T-helper 17 cell (primary cell): ENCODE data around the gene UQCRC1. TPM values are rescaled to one million over a fixed set of nuclear protein-coding genes. Genes with fewer than 3 reads are reported as not detected.

Source experiments
- ATAC-seq: fragments of 150-1000 bp; cut with Tn5 transposase; 2 replicates; pipeline ENCODE4 v1.10.0; 2021; ENCODE audit warnings: mild to moderate bottlenecking, moderate library complexity
- DNase-seq, 3 donors: peaks; one replicate each; pipeline versions ENCODE4 v3.0.0 to v3.0.0-alpha.2; 2020 to 2021
- H3K9me3 ChIP-seq: one replicate; pipeline ENCODE4 v1.7.0; 2013; ENCODE audit warnings: low read length, mild to moderate bottlenecking; ENCODE audit not compliant: control insufficient read depth, poor library complexity, severe bottlenecking
- H3K27ac Mint-ChIP-seq: one replicate; pipeline ENCODE4 v1.8.0; 2022; ENCODE audit warnings: mild to moderate bottlenecking, moderate library complexity, mixed read lengths
- H3K27me3 Mint-ChIP-seq: one replicate; pipeline ENCODE4 v1.8.0; 2022; ENCODE audit warnings: mixed read lengths
- H3K36me3 Mint-ChIP-seq: one replicate; pipeline ENCODE4 v1.8.0; 2022; ENCODE audit warnings: low read depth, mixed read lengths
- H3K4me1 Mint-ChIP-seq: one replicate; pipeline ENCODE4 v1.8.0; 2022; ENCODE audit warnings: mild to moderate bottlenecking, mixed read lengths
- H3K4me3 Mint-ChIP-seq: one replicate; pipeline ENCODE4 v1.8.0; 2022; ENCODE audit warnings: mild to moderate bottlenecking, moderate library complexity, mixed read lengths
- total RNA-seq, 4 donors: library from RNA in 2 of 4; stranded (reverse) in 2 of 4; gene quantifications; one replicate each; pipeline ENCODE4 v1.2.3 and lab custom pipeline; 2022 to 2026

The UQCRC1 gene
- total RNA-seq (10 to 100 TPM; 86.1 to 92.1 TPM), total RNA-seq (lab: John Stamatoyannopoulos, UW) (48.1 to 89.2 reads per million in 2 donors)

DNA sequence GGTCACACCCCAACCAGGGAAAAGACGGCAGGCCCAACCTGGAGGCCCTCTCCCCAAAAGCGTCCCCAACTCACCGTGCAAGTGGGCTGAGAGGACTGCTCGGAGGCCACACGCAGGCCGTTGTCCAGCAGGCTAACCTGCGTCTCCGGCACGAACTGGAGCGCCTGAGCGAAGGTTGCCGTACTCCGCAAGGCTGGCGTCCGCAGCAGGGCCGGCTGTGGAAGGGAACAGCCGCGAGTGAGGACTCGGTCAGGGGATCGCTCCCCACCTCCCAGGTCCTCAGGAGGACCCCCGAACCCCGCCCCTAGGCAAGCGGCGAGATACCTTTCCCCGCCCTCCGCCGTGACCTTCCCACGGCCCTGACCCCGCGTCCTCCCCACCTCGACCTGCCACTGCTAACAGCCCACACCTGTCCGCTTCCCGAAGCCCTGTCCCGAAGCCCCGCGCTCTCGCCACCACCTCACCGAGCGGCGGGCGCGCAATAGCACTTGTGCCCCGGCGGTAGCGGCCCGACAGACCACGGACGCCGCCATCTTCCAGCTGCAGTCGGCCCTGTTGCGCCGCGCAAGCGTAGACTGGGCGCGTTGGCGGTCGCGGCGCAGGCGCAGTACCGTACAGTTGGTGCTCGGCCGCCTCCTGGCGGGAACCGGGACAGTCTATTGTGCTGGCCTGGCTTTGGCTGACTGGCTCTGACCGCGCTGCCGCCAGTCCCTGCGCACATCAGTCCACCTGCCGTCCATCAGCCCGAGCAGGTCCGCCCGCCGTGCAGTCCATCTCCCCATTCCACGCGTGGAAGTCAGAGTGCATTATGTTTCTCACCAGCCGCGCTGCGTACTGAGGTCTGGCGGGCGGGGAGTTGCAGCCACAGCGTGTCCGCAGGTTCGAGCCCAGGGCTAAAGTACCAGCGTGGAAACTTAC lies at the start of gene UQCRC1:
TSS of gene UQCRC1 (minus strand) at position 559 of the 918 bp plus-strand sequence. CDS start at position 533, 26 bp downstream.
- H3K27me3 Mint-ChIP-seq, result no peaks in the 10 kb centered on the region
- peaks cover 18% of the 10 kb centered on the region for H3K4me1 Mint-ChIP-seq
- peak within 1 kb of the TSS; percentile 99 for H3K4me3 Mint-ChIP-seq
- ATAC-seq (peak; percentile 99), DNase-seq (peak; percentile 89 to 90 (median 89))
- H3K27ac Mint-ChIP-seq, result peak within 1 kb of the TSS; percentile 91
- H3K36me3 Mint-ChIP-seq, result peaks cover 3% of the 10 kb centered on the region
- H3K9me3 ChIP-seq, result no peaks in the 10 kb centered on the region

DNA sequence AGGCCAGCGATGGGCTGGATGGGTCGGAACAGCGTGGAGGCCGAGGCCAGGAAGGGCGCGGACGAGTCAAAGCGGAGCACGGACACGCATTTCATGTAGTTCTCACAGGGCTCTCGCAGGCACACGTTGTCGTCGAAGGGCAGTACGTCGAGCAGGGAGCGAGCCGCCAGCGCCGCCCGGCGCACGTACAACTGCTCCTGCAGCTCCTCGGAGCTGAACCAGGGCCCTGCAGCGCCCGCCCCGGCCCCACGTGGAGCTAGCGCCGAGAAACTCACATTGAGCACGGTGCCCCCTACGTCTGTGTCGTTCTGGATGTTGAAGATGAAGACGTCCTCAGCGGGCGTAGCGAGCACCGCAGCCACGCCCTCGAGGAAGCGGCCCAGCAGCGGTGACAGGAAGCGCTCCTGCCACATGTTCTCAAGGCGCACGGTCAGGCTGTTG lies 47.4 kb upstream of the UQCRC1 start:
- no peaks in the 10 kb centered on the region for H3K9me3 ChIP-seq
- ATAC-seq (peak; percentile 3), DNase-seq (no peak)
- Mint-ChIP-seq H3K4me1 (peaks cover 12% of the 10 kb centered on the region), H3K27ac (no peak overlapping the region), H3K36me3 (no peaks in the 10 kb centered on the region), H3K27me3 (no peaks in the 10 kb centered on the region), H3K4me3 (peak overlapping the region; percentile 86)

GRCh38 chr3:48656061-48656840 lies 46.8 kb upstream of the UQCRC1 start:
- DNase-seq (peak; percentile 78 to 84 (median 79)), ATAC-seq (peak; percentile 88)
- H3K27ac Mint-ChIP-seq, result peak overlapping the region; percentile 19
- H3K9me3 ChIP-seq, result no peaks in the 10 kb centered on the region
- no peaks in the 10 kb centered on the region for H3K27me3 Mint-ChIP-seq
- no peaks in the 10 kb centered on the region for H3K36me3 Mint-ChIP-seq
- peaks cover 12% of the 10 kb centered on the region for H3K4me1 Mint-ChIP-seq
- H3K4me3 Mint-ChIP-seq, result peak overlapping the region; percentile 86

GRCh38 chr3:48655606-48656005 lies 46.2 kb upstream of the UQCRC1 start:
- H3K4me3 Mint-ChIP-seq, result peak overlapping the region; percentile 86
- DNase-seq, result peak in 2 of 3 donors; percentile 24 to 26
- peak; percentile 35 for ATAC-seq
- no peaks in the 10 kb centered on the region for H3K9me3 ChIP-seq
- H3K27ac Mint-ChIP-seq, result peak overlapping the region; percentile 19
- peaks cover 15% of the 10 kb centered on the region for H3K4me1 Mint-ChIP-seq
- no peaks in the 10 kb centered on the region for H3K27me3 Mint-ChIP-seq
- no peaks in the 10 kb centered on the region for H3K36me3 Mint-ChIP-seq

DNA sequence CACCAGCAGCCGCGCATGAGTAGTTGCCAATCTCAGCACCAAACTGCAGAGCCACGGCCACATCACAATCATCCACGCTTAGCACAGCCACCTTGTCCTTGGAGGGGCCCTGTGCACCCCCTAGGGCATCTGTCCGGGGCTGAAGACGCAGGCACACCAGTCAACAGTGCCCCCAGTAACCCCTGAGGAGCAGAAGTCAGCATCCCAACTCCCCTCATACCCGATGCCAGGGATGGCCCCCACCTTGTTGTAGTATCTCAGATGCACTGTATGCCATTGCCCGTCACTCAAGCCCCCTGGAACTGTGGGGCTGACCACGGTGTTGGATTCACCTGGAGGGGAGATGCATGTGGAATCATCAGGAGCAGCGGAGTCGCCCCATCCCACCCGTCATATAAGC lies 45.6 kb upstream of the UQCRC1 start:
- H3K27me3 Mint-ChIP-seq, result no peaks in the 10 kb centered on the region
- no peak for ATAC-seq

DNA sequence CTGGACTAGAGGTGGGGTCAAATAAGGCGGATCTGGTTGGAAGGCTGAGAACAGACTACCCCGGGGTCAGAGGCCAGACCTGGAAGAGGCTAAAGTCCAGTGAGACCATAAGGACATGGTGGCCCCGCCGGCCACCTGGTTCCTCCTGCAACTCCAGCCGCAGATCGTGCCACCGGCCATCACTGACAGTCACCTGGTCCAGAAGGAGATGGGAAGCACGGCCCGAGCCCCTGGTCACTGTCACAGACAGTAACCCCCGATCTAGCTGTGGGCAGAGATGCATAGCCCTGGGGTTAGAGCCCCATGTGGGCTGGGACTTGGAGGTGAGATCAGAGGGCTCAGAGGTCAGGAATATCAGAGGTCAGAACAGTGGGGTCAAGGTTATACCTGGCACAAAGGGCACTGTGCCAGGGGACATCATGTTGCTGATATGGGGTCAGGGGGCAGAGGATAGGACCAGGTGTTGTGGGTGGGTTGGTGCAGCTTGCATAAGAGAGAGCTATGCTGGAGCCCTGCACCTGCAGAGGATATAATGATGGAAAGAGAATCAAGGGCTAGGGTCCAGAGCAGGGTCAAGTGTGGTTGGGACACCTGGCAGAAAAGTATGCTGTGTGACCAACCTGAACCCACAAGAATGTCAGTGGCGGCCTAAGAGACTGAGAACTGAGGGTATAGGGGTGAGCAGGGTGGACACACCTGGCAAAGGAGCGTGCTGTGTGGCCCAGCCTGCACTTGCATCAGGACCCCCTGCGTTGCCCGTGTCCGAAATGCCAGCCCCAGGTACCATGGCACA lies 43.7 kb upstream of the UQCRC1 start:
- ATAC-seq, result no peak
- Mint-ChIP-seq H3K27me3 (no peaks in the 10 kb centered on the region), H3K36me3 (no peaks in the 10 kb centered on the region), H3K27ac (no peak overlapping the region), H3K4me1 (peaks cover 17% of the 10 kb centered on the region), H3K4me3 (peak overlapping the region; percentile 8)
- H3K9me3 ChIP-seq, result no peaks in the 10 kb centered on the region
- no peak for DNase-seq

More for the DNA sequence above, 45.6 kb upstream of the UQCRC1 start:
- Mint-ChIP-seq H3K4me1 (peaks cover 15% of the 10 kb centered on the region), H3K27ac (peak overlapping the region; percentile 19), H3K4me3 (peak overlapping the region; percentile 86), H3K36me3 (no peaks in the 10 kb centered on the region)
- no peak for DNase-seq
- H3K9me3 ChIP-seq, result no peaks in the 10 kb centered on the region

- Mint-ChIP-seq H3K27ac (no peak overlapping the region), H3K36me3 (no peaks in the 10 kb centered on the region), H3K27me3 (no peaks in the 10 kb centered on the region), H3K4me1 (peaks cover 17% of the 10 kb centered on the region), H3K4me3 (no peak overlapping the region)
- H3K9me3 ChIP-seq, result no peaks in the 10 kb centered on the region
- ATAC-seq (no peak), DNase-seq (no peak)
Measured at GRCh38 chr3:48651771-48652170, 42.3 kb upstream of the UQCRC1 start.

GRCh38 chr3:48650723-48651122 lies 41.3 kb upstream of the UQCRC1 start:
- Mint-ChIP-seq H3K4me1 (peaks cover 17% of the 10 kb centered on the region), H3K4me3 (no peak overlapping the region), H3K36me3 (no peaks in the 10 kb centered on the region), H3K27me3 (no peaks in the 10 kb centered on the region), H3K27ac (no peak overlapping the region)
- no peaks in the 10 kb centered on the region for H3K9me3 ChIP-seq
- DNase-seq (no peak), ATAC-seq (no peak)

- Mint-ChIP-seq H3K4me1 (peaks cover 7% of the 10 kb centered on the region), H3K27ac (no peak overlapping the region), H3K27me3 (no peaks in the 10 kb centered on the region), H3K4me3 (no peak overlapping the region), H3K36me3 (peaks cover 5% of the 10 kb centered on the region)
- ATAC-seq (no peak), DNase-seq (no peak)
- no peaks in the 10 kb centered on the region for H3K9me3 ChIP-seq
Measured at GRCh38 chr3:48648188-48648850, 38.9 kb upstream of the UQCRC1 start.

DNA sequence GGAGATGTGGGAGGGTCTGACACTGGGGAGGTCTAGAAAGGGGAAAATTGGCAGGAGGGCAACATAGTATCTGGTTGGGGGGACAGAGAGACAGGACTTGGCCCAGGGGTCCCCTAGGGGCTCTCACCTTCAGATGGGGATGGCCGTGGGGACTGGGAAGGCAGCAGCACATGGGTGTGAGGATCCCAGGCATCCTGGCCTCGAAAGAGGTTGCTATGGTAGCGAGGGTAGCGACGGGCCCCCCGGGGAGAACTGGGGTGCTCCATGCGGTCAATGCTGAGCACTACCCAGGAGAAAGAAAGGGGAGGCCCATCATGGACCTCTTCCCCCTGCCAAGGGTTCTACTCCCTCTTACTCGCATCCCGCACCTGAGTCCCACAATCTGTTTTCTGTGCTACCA lies 38.3 kb upstream of the UQCRC1 start:
- no peak overlapping the region for H3K27ac Mint-ChIP-seq
- peaks cover 7% of the 10 kb centered on the region for H3K4me1 Mint-ChIP-seq
- no peaks in the 10 kb centered on the region for H3K27me3 Mint-ChIP-seq
- no peak for DNase-seq
- H3K9me3 ChIP-seq, result no peaks in the 10 kb centered on the region
- no peak overlapping the region for H3K4me3 Mint-ChIP-seq
- H3K36me3 Mint-ChIP-seq, result peaks cover 5% of the 10 kb centered on the region
- ATAC-seq, result no peak

DNA sequence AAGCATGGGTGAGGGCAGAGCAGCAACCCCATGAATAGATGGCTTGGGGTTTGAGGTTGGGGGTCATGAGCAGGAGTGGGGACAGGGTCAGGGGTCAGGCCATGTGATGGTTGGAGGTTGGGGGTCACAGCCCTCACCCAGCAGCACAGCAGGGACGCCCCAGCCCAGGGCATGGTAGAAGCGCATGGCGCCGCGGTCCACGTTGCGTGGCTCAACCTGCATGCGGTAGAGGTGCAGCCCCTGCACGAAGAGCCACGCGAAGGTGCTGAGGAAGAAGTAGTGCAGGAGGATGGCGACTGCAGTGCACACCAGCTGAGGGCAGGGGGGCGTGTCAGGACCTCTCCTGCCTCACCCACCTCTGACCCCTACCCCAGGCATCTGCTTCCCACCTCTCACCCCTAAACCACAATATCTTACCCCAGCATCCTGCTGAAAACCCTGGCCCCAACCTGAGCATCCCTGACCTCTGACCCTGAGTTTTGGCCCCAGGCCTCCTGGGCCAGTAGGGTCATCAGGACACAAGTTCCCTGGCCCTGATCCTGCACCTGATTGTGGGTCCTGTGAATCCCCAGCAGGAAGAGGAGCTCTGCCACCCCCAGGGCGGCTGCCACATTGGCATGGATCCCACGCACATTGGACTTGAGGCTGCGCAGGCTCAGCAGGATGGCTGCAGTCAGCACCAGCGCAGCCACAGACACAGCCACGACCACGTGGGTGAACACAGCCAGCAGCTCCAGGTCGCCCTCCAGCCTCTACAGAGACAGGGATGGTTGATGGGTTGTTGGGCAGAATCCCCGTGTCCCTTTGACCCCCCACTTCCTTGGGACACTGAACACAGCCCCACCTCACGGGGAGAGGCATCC lies 35.7 kb upstream of the UQCRC1 start:
- no peaks in the 10 kb centered on the region for H3K9me3 ChIP-seq
- Mint-ChIP-seq H3K36me3 (peaks cover 5% of the 10 kb centered on the region), H3K4me3 (no peak overlapping the region), H3K4me1 (peaks cover 4% of the 10 kb centered on the region), H3K27me3 (no peaks in the 10 kb centered on the region), H3K27ac (peak overlapping the region; percentile 37)
- no peak for DNase-seq
- ATAC-seq, result no peak
